ENCODE data around the gene EFCAB11.

Gene EFCAB11, protein sequence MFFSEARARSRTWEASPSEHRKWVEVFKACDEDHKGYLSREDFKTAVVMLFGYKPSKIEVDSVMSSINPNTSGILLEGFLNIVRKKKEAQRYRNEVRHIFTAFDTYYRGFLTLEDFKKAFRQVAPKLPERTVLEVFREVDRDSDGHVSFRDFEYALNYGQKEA

DNA sequence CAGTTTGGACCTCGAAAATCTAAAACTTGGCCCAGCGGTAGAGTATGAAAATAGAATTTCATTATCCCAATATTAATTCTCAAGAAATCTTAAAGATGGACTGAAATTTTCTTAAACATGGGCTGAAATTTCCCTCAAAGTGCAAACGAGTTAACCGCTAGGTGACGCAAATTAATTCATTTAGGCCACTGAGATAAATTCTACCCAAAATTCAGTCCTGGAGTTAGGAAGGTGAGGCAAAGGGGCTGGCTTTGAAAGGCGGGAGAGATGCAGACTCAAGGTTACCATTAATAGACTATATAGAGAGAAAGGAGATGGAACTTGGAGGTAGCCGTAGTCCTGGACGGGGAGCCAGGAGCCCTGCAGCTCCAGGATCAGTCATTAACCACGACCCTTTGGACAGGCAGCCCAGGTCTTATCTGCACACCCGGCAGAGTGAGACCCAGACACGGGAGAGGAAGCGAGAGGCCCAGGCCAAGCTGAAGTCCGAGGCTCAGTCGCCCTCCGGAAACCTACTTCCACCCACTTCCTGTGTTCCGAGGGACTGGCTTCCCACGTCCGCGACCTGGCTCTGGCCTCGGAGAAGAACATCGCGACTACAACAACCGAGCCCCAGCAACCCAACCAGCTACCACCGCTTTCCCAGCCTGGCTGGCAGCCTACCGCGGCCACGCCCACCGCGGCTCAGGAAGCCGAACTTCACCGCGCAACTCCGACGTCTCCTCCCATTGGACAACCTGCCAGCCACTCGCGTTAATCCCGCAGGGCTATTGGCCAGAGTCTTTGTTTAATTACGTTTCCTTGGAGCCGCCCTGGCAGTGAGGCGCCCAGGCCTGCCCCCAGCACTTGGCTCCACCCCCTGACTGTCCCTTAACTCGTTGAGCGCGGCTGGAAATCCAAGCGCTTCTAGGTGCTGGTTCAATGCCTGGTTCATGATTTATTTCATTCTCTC, at the start of gene EFCAB11:
TSS of gene EFCAB11 (minus strand) at position 661 of the 952 bp plus-strand sequence. CDS start at position 591, 70 bp downstream.
- peak; percentile 97 for DNase-seq (ENCODE audit: low read depth, low spot score)

DNA sequence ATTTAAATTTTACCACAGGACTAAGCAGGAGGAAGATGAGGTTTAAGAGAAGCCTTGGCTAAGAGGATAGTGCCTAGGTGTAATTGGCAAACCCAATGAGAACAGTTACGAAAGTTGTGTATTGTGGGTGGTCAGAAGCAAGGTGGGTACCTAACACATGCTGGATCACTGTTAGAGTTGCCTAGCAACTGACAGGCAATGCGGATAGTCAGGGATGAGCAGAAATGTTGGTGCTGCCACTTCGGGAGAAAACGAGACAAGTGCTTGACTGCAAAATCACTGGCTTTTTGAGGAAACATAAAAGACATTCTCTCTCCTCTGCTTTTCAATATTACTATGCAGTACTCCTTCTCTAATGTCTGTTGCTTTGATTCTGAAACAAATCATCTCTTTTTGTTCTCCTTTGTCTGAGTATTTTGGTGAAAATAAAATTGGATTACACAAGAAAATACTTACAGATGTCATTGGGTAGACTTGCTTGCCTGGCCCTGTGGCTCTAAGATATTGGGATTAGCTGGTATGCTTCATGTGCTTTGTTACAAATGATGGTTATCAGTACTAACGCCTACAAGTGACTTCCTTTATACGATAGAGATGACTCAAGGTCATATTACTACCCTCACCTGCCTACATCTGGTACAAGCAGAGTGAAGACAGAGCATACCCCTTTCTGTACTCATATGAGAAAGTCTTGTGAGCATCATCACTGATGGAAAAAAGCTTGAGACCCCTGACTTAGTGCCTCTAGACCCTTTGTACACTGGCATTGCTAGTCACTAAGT, 49.2 kb upstream of the EFCAB11 start:
- no peak for DNase-seq (ENCODE audit: low read depth, low spot score)

DNA sequence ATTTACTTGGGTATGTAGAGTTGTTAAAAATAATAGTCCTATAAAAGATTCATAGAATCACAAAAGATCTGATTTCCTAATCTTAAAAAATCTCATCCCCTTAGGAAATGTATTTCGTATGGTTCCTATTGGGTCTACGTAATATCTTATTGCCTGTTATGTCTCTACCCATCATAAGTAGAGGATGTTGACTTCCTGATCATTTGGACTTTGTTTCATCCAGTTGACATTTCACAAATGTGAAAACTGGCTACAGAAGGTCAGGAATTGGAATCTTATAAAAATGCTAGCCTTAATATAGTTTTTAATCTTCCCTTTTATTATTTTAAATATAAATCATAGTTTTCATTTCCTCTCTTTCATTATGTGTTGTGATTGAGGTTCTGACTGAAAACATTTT, 46.4 kb upstream of the EFCAB11 start:
- no peak for DNase-seq (ENCODE audit: low read depth, low spot score)

DNA sequence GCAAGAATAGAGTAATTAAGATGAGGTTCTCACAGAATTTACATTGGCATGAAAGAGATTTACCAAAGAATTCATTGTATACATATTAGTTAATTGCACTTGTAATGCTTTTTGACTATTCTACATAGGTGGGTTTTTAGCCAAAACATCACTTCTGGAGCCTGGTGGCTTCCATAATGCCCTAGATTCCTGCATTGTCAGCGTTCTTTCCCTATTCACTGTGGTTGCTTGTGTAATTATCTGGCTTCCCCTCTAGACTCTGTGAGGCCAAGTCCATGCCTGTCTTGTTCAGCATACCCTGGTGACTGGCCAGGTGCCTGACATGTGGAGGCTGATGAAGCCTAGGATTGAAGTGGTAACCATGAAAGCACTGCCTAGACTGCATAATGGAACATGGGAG, 42.4 kb upstream of the EFCAB11 start:
- no peak for DNase-seq (ENCODE audit: low read depth, low spot score)

DNA sequence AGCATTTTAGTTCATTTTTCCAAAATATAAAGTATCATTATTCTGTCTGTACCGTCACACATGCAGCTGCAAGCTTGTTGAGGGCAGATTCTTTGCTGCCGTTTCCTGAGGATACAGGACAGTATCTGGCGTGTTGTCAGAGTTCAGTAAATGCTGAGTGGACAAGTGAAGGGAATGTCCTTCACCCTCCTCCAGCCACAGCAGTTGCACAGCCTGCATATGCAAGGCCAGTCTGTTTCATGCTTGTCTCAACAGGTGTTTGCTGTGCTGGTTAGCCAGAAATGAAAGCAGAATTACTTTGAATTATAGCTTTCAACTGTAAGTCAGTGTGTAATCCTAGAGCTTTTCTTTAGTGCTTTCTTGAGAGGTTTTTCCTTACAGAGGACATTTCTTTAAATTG, 37.7 kb upstream of the EFCAB11 start:
- no peak for DNase-seq (ENCODE audit: low read depth, low spot score)

DNA sequence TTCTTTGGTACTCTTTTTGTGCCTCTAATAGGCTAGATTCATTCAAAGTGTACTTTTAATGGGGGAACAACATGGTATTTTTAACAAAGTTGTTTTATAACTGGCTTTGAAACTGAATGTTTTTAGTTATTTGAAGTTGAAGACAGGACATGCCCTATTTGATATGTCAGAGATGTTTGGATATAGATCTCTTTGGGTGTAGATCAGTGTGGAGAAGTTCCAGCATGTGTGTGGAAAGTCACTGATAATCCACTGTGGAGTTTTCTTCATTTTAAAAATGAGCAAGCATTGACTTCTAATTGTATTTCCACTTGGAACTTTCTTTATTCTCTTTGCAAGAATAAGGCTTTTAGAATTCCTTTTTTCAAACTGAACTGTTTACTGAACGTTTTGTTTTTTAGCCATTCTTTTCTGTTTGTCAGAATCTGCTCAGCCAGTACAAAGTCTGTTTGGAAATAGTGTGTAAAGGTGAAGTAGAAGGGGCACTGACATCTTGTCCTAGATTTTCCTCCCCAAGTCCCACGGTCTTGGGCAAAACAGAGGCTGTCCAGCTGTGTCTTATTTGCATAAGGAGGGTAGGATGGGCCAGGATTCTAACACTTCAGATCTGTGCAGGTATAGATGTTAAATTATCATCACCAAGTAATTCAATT, 36.2 kb upstream of the EFCAB11 start:
- DNase-seq (ENCODE audit: low read depth, low spot score) = no peak

DNA sequence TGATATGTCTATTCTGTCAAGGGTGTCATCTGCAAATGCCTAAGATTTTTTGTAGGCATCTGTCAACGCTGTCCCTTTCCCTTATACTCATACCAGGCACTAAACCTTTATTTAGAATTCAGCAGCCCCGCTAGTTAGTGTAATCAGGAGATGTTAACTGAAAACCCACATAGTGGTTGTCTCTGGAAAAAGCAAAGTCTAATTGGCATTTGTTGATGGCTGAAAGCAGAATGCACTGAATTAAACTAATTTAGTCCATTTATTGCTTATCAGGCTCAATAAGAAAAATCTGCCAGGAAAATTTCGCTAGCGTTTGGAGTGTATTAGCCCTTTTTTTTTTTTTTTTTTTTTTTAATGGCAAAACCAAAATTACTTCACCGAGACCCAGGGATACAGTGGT, 35.7 kb upstream of the EFCAB11 start:
- DNase-seq (ENCODE audit: low read depth, low spot score) = no peak

DNA sequence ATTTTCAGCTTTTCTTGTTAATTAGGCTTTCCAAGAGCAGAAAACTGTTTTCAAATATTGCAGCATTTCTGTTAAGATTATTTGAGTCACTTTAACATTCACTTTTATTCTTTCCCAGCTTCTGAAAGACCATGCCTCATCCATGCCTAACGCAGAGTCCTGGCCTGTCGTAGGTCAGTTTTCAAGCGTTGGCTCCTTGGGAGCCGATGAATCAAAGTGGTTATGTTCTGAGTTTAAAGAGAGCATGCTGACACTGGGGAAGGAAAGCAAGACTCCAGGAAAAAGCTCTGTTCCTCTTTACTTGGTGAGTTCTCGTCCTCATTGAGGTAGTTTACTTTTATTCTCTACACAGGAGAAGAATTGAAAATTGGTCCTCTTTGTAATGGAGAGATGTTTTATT, 34.3 kb upstream of the EFCAB11 start:
- no peak for DNase-seq (ENCODE audit: low read depth, low spot score)

DNA sequence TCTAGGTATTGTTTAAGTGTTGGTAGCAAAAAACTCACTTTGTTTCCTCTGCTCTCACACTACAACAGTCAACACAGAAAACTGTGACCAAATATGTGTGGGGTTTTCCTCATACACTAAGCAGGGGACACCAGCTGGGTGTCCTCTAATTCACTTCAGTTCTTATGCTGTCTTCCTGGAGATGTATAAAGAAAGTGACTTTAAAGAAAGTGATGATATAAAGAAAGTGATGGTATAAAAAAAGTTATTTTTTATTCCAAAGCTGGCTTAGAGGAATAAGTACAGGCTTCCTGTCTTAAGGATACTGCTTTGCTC, 32.6 kb upstream of the EFCAB11 start:
- DNase-seq (ENCODE audit: low read depth, low spot score) = no peak

DNA sequence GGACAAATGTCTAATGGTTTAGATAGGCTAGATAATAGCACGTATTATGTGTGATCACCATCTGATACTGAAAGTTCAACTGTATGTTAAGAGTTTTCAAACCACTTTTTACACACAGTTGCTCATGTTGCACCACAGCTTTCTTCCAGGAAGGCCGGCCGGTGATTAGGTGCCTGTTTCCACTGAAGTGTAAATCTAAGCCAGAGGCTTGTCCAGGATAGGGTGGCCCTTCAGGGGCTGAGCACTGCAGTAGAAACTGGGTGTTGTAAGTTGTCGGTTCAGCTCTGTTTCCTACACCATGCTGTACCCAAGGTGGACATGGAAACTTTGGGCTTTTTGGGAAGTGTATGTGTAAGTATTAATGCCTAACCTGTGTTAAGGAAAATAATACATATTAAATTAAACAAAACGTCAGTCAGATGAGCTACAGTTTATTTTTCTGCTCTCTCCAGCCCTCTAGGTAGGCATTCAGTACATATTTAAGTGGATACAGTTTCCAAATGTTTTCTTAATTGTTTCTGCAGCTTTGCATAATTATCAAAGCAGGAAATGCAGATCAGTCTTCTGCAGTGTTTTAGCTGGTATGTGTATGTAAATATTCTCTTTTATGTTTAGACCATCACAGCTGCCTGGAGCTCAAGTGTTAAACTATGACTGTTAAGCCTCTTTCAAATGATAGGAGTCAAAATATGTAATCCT, 32.1 kb upstream of the EFCAB11 start:
- DNase-seq (ENCODE audit: low read depth, low spot score) = no peak

DNA sequence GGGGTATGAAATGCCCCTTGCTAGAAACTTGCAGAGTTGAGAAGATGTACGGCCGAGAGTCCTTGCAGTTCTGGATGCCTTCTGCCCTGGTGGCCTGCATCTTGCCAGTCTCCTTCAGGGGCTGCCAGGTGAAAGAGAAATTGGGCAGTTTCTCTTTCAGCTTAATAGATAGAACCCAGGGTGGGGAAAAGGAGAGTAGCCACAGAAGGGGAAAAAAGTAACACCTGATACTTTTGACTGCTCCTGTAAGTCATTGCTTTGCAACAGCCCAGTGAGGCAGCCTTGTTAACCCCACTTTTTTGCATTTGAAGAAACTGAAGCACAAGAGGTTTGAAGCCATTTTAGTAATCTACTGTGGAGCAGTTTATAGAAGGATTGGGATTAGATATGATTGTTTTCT, 28.8 kb upstream of the EFCAB11 start:
- DNase-seq (ENCODE audit: low read depth, low spot score) = no peak

DNA sequence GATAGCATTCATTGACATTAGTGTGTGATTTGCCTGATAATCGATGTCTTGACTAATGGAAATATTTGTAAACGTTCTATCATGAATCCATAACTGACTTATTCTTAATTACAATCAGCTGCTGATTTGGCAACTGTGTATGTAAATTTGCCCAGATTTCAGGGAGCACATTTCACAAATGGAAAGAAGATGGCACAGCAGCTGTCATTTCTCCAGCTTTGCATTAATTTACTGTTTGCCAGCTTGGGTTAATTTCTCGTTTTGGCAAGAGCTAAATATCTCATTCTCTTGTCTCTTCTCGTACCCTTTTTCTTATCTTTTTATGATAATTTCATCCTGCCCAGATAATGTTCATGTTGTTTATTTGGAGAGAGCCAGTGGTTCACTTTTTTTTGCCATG, 24.1 kb upstream of the EFCAB11 start:
- no peak for DNase-seq (ENCODE audit: low read depth, low spot score)

DNA sequence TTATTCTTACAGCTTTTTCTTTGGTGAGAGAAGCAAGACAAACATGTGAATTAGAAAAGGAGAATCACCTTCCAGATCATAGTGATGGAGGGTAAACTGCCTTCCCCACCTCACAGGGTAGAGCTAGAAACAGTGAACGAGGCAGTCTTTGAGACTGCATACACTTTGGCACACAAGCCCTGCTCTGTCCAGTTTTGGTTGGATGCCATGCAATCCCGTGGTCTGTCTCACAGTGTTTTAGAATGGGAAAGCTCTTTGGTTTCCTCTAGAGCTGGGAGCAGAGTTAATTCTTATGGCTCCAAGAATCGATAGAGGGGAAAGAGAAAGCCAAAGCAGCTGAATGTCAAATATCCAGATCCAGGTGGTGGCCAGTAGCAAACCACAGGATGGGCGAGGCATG, 23.1 kb upstream of the EFCAB11 start:
- DNase-seq (ENCODE audit: low read depth, low spot score) = no peak

DNA sequence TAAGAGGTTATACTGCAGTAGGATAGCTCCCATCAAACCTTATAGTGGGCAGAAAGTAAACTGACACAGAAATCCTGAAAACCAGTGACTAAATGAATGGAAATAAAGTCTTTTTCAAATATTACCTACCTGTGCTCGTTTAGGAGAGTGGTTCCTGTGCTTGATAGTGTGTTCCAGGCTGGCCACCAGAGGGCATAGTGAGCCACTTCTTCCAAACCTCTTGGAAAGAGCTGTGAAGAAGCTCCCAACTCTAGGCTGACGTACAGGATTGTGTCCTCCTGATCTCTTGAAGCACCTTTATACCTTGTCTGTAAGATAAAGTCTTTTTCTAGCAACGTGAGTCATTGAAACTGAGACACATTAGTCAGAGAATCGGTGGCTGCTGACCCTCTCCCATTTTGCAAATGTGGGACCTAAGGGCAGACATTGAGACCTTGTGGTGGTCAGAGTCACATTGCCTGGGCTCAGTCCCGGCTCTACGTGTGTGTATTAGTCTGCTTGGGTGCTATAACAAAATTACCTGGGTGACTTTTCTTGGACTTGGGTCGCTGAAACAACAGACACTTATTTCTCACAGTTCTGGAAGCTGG, 18.8 kb upstream of the EFCAB11 start:
- DNase-seq (ENCODE audit: low read depth, low spot score) = no peak

DNA sequence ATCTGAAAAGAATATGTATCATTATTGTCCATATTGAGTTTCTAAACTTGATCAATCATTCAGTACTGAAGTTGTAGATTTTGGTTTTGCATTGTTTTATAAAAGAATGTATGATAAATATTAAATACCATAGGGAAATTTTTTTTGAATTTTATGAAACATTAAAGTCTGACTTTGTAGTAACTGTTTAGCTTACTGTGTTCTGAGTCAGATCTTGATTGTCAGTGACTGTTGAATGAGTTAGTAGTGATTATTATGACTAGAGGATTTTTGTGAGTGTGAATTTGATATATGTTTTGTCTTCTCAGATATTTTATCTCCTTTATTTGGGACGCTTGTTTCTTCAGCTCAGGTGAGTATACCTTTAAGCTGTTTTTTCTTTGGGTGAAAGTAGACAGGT, 11.3 kb upstream of the EFCAB11 start:
- no peak for DNase-seq (ENCODE audit: low read depth, low spot score)

DNA sequence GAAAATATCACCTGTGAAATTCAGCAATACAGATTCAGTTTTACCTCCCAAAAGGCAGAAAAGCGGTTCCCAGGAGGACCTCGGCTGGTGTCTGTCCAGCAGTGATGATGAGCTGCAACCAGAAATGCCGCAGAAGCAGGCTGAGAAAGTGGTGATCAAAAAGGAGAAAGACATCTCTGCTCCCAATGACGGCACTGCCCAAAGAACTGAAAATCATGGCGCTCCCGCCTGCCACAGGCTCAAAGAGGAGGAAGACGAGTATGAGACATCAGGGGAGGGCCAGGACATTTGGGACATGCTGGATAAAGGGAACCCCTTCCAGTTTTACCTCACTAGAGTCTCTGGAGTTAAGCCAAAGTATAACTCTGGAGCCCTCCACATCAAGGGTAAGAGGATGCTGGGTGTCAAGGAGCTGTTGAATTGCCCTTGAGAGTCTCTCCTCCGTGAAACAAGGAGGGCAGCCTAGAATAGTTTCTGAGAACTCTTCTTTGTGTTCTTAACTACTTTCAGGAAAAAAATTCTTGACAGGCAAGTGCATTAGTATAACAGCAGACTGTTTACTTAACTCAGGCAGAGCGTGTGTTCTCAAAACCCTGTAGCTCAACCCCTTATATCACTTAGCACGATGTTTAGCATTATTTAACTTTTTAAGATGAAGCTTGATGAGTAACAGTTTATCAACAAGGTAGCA, 8.9 kb upstream of the EFCAB11 start:
- no peak for DNase-seq (ENCODE audit: low read depth, low spot score)

DNA sequence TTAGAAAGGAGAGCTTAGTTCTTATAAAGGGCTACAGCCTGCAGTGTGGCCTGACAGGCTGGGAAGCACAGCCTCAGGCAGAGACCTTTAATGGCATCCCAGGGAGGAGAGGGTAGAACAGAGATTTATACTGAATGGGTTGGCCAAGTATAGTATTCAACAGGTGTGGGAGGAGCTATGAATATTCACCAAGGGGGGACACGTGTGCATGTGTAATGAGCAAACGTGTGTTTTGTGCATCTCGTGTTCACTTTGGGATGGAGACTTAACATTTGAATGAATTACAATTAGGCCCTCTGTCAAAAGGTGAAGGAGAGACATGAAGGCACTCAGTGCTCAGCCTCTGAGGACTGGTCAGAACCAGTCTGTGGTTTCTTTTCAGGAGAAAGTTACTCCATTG, 6.4 kb upstream of the EFCAB11 start:
- DNase-seq (ENCODE audit: low read depth, low spot score) = no peak

DNA sequence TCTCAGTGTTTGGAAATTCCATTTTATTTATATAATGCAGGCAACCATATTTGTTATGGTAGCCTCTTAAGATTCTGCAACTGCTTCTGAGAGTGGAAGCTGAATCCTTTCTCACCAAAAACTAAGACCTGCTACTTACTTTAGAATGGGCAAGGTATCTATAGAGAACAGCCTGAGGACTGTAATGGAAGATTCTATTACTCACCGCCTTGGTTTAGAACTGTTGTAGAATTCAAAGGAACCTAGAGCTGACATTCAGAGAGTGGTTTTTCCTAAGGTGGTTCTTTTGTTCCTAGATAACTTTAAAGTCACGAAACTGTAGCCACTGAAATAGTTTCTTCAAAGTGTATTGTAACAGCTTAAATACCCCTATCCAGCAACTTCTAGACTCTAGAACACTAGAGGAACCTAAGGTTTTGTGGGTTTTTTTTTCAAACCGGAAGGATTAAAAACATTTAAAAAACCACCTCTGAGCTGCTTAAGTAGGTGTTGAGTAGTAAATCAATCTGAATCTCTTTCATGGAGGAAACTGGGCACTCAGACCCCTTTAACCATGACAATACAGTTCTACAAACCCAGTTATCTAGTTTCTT, 5.4 kb upstream of the EFCAB11 start:
- no peak for DNase-seq (ENCODE audit: low read depth, low spot score)

DNA sequence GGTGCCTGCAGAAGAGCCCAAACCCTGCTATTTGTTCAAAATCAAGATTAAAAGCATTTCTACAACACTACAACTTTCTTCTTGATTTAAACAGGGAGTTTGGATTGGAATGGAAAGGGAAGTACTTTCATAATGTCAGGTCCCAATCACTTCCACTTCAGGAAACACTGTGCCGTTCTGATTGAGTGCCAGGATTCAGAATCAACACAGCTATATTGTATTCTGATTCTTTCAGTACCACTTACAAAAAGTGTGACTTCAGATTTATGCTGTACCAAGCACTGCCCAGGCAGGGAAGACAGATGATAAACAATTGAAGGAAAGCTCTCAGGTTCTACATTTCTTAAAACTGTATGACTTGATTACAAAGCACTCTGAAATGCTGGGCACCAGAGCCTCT, 4.4 kb upstream of the EFCAB11 start:
- DNase-seq (ENCODE audit: low read depth, low spot score) = no peak

DNA sequence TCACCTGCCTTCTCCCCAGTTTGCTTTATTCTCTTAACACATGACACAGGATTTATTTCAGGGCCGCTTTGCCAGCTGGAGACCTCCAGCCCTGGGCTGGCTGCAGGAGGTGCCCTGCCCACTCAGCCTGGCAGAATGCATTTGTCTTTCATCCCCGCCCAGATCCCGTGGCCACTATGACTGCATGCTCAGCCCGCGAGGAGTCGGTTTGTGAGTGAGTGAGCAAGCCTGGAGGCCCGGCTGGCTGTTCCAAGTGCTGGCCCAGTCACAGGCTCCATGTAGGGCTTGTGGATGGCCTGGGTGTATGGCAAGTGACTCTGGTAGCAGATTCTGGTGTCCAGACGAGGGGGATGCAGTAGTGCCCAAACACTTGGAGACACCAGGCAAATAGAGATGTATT, 3.3 kb upstream of the EFCAB11 start:
- DNase-seq (ENCODE audit: low read depth, low spot score) = no peak
